BE2C (cell line): Measurements from ENCODE around the gene SH2D2A.

Experiments used
- DNase-seq: peaks from one replicate; pipeline ENCODE4 v3.0.0-alpha.2; 2020
- H3K27me3 ChIP-seq: fragments of 250-450 bp; sonication (Bioruptor Pico); 2 replicates; pipeline ENCODE4 v1.5.1; 2020; ENCODE audit warnings: mild to moderate bottlenecking
- H3K36me3 ChIP-seq: fragments of 250-450 bp; sonication (Bioruptor Pico); 2 replicates; pipeline ENCODE4 v1.5.1; 2020; ENCODE audit warnings: mild to moderate bottlenecking
- H3K4me1 ChIP-seq: fragments of 250-450 bp; sonication (Bioruptor Pico); 2 replicates; pipeline ENCODE4 v1.5.1; 2020
- H3K4me3 ChIP-seq: 2 replicates; pipeline ENCODE4 v1.5.1; 2011; ENCODE audit warnings: low read depth, low read length
- H3K9me3 ChIP-seq: fragments of 250-450 bp; sonication (Bioruptor Pico); 2 replicates; pipeline ENCODE4 v1.5.1; 2020
- TF ChIP-seq, protein P1 (sequence below): IDR thresholded peaks from 2 replicates; pipeline ENCODE4 v1.5.1; 2012; ENCODE audit warnings: mild to moderate bottlenecking, low read depth, low read length

SH2D2A gene

DNA sequence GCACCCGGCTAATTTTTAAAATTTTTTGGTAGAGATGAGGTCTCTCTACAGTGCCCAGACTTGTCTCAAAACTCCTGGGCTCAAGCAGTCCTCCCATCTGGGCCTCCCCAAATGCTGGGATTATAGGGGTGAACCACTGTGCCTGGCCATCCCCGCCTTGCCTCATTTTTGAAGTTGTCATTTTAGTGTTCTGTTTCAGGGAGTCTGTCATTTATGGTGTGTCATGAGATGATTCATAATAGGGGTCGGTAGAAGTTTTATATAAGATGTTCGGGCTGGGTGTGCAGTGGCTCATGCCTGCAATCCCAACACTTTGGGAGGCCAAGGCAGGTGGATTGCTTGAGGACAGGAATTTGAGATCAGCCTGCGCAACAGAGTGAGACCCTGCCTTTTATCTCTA lies 40.8 kb downstream of the SH2D2A start:
- TF ChIP-seq, protein P1, sequence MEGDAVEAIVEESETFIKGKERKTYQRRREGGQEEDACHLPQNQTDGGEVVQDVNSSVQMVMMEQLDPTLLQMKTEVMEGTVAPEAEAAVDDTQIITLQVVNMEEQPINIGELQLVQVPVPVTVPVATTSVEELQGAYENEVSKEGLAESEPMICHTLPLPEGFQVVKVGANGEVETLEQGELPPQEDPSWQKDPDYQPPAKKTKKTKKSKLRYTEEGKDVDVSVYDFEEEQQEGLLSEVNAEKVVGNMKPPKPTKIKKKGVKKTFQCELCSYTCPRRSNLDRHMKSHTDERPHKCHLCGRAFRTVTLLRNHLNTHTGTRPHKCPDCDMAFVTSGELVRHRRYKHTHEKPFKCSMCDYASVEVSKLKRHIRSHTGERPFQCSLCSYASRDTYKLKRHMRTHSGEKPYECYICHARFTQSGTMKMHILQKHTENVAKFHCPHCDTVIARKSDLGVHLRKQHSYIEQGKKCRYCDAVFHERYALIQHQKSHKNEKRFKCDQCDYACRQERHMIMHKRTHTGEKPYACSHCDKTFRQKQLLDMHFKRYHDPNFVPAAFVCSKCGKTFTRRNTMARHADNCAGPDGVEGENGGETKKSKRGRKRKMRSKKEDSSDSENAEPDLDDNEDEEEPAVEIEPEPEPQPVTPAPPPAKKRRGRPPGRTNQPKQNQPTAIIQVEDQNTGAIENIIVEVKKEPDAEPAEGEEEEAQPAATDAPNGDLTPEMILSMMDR, result no peak
- no peaks in the 10 kb centered on the region for H3K9me3 ChIP-seq

DNA sequence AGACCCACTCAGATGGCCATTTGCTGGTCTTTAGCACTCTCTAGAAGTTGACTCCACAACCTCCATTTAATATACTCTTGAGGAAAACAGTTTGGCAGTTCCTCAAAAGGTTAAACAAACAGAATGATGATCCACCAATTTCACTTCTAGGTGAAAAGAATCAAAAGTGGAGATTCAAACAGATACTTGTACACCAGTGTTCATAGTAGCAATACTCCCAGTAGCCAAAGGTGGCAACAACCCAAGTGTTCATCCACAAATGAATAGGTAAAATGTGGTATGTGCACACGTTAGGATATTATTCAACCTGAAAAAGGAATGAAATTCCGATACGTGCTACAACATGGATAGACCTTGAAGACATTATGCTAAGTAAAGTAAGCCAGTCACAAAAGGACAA lies 43.0 kb downstream of the SH2D2A start:
- H3K9me3 ChIP-seq, result no peaks in the 10 kb centered on the region
- no peaks in the 10 kb centered on the region for H3K27me3 ChIP-seq
- H3K4me3 ChIP-seq, result peak overlapping the region; percentile 32
- no peak for DNase-seq
- H3K36me3 ChIP-seq, result peaks cover 18% of the 10 kb centered on the region
- TF ChIP-seq, protein P1, result peak; percentile 28
- H3K4me1 ChIP-seq, result peaks cover 14% of the 10 kb centered on the region

More for the DNA sequence above, 40.8 kb downstream of the SH2D2A start:
- Histone ChIP-seq H3K36me3 (peaks cover 16% of the 10 kb centered on the region), H3K4me1 (peaks cover 14% of the 10 kb centered on the region), H3K27me3 (no peaks in the 10 kb centered on the region), H3K4me3 (no peak overlapping the region)
- DNase-seq, result no peak

DNA sequence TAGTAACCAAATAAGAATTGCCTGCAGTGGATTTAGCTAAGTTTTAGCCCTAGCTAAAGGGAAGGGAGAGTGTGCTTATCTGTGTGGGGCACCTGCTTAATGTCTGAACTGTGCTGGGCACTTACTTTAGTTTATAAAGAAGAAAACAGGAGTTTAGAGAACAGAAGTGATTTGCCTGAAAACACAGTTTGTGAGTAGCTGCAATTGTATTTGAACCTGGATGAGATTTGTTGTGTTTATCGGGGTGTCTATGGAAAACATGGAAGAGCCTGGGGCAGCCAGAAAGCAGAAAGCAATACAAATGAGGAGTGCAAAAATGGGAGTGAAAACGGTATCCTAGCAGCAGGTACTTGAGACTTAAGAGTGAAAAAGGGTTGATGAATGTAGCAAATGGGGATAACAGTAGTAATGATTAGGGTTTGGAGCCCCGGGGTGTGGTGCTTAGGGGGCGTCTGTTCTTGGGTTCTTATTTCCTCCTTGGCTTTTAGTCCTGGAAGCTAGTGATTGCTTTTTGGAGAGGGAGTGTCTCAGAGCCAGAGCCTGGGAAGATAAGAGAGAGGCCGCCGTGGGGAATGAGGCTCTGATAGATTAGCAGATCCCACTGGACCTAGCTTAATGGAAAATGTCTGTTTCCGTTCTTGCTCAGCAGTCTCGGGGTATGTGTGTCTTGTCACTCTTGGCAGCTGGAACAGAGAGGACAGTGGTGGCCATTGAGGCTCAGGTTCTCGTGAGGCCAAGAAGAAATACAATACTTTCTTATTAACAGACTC lies 43.7 kb downstream of the SH2D2A start:
- H3K4me1 ChIP-seq, result peaks cover 14% of the 10 kb centered on the region
- DNase-seq, result peak; percentile 87
- TF ChIP-seq, protein P1, result no peak
- H3K4me3 ChIP-seq, result peak overlapping the region; percentile 32
- H3K27me3 ChIP-seq, result no peaks in the 10 kb centered on the region
- H3K9me3 ChIP-seq, result no peaks in the 10 kb centered on the region
- H3K36me3 ChIP-seq, result peaks cover 18% of the 10 kb centered on the region

DNA sequence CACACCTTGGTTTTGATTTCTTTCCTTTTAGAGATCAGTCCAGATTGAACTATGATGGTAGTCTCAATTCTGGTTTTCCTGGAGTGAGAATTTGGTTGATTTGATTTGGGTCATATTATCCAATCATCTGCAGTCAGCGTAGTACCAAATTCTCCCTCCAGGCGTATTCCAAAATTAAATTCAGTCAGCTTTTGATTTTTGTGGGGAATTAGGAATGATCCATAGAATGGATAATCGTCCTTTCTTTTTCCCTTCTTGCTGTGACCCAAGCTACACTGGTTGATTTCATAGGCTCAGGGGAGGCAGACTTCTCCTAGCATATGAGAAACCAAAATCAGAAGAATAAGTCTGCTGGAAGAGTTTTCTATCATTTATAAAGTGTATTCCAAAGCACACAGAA lies 44.4 kb downstream of the SH2D2A start:
- peaks cover 18% of the 10 kb centered on the region for H3K36me3 ChIP-seq

DNA sequence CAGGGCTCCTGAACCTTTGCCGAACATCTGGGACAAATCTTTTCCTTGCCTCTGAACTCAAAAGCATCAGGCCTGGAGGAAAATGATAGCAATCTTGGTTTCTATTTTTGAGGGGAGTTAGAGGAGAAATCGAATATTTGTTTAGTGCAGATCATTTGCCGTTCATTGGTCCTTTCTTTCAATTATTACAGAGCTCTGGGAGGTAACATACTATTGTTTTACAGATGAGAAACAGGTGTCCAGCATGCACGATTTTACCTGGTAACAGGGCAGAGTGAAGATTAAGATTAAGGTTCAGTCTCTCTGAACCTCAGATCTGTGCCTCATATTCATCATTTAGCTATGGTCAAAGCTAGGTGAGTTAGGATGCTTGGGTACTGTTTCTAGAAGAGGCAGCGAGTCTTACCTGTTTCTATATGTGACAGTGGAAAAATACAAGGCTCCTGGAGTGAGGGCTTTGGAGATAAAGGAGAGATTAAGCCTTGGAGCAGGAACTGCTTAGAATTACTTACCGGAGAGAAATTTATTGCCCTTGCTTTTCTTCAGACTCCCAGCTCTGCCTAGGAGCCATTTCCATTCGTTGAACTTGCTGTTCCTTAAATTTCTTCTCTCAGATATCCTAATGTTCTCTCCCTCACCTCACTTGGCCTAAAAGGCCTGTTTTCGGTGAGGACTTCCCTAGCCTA lies 47.9 kb downstream of the SH2D2A start:
- Histone ChIP-seq H3K27me3 (no peaks in the 10 kb centered on the region), H3K4me1 (peaks cover 9% of the 10 kb centered on the region), H3K9me3 (no peaks in the 10 kb centered on the region), H3K4me3 (peak overlapping the region; percentile 98), H3K36me3 (peaks cover 17% of the 10 kb centered on the region)
- TF ChIP-seq, protein P1, result no peak
- no peak for DNase-seq

More for the DNA sequence above, 44.4 kb downstream of the SH2D2A start:
- no peaks in the 10 kb centered on the region for H3K27me3 ChIP-seq
- TF ChIP-seq, protein P1, result peak; percentile 36
- peaks cover 14% of the 10 kb centered on the region for H3K4me1 ChIP-seq
- DNase-seq, result no peak
- peak overlapping the region; percentile 32 for H3K4me3 ChIP-seq
- H3K9me3 ChIP-seq, result no peaks in the 10 kb centered on the region
